KMS-11 (cell line): ENCODE results near the gene CDH13.

Experiments
- H2AFZ ChIP-seq: fragments of 200-600 bp; sonication (generic); 2 replicates; pipeline ENCODE4 v1.6.1; 2016; ENCODE audit warnings: antibody characterized with exemption, mixed run types, low read depth
- H3K27ac ChIP-seq: fragments of 200-600 bp; sonication (generic); 2 replicates; pipeline ENCODE4 v1.6.1; 2016; ENCODE audit warnings: mild to moderate bottlenecking, mixed run types
- H3K27me3 ChIP-seq: fragments of 200-600 bp; sonication (generic); 2 replicates; pipeline ENCODE4 v1.6.1; 2017; ENCODE audit warnings: mild to moderate bottlenecking, low read depth, mixed run types, moderate library complexity; ENCODE audit not compliant: insufficient read depth
- H3K36me3 ChIP-seq: fragments of 200-600 bp; sonication (generic); 2 replicates; pipeline ENCODE4 v1.6.1; 2017; ENCODE audit warnings: mild to moderate bottlenecking, mixed run types; ENCODE audit not compliant: insufficient read depth
- H3K4me1 ChIP-seq: fragments of 200-600 bp; sonication (generic); 2 replicates; pipeline ENCODE4 v1.6.1; 2016; ENCODE audit warnings: mild to moderate bottlenecking, low read depth, mixed run types; ENCODE audit not compliant: poor library complexity, severe bottlenecking
- H3K4me2 ChIP-seq: fragments of 200-600 bp; sonication (generic); 2 replicates; pipeline ENCODE4 v1.7.0; 2016; ENCODE audit warnings: mild to moderate bottlenecking, mixed run types
- H3K4me3 ChIP-seq: fragments of 200-600 bp; sonication (generic); IDR thresholded peaks from 2 replicates; pipeline ENCODE4 v1.6.1; 2017; ENCODE audit warnings: low read depth, low read length, mixed read lengths; ENCODE audit not compliant: insufficient read depth
- H3K79me2 ChIP-seq: fragments of 200-600 bp; sonication (generic); 2 replicates; pipeline ENCODE4 v1.6.1; 2016; ENCODE audit warnings: low read depth, mixed run types; ENCODE audit not compliant: insufficient read depth
- H3K9ac ChIP-seq: fragments of 200-600 bp; sonication (generic); 2 replicates; pipeline ENCODE4 v1.6.1; 2016; ENCODE audit warnings: mild to moderate bottlenecking, mixed run types
- H4K20me1 ChIP-seq: fragments of 200-600 bp; sonication (generic); 2 replicates; pipeline ENCODE4 v1.6.1; 2016; ENCODE audit warnings: mild to moderate bottlenecking, mixed run types; ENCODE audit not compliant: insufficient read depth
- TF ChIP-seq, protein P1 (sequence below): fragments of 200-600 bp; sonication (generic); conservative IDR thresholded peaks from 2 replicates; pipeline ENCODE4 v1.6.1; 2017; ENCODE audit warnings: low read depth, mild to moderate bottlenecking, antibody characterized with exemption, low read length, moderate library complexity, mixed read lengths

Gene CDH13

DNA sequence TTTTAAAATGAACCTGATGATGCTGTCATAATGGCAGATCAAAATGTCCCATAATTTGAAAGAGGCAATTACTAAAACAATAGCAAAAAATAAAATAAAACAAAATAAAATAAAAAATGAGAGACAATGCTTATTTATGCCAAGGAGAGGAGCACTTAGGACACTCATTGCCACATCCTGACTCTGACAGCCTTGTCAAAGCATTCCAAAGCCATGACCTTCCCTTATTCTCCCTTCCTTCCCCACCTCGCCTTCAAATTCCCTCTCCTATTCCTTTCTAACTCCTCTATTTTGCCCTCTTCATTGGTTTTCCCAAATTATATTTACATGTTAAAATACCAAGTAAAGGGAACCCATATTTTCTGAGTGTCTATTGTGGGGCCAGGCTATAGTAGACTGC lies 220.0 kb downstream of the CDH13 start:
- H3K4me3 ChIP-seq, result no peak overlapping the region
- no peak overlapping the region for H3K9ac ChIP-seq
- H3K79me2 ChIP-seq, result no peaks in the 10 kb centered on the region
- no peak overlapping the region for H3K27ac ChIP-seq
- no peak overlapping the region for H3K4me2 ChIP-seq
- H4K20me1 ChIP-seq, result no peaks in the 10 kb centered on the region
- H3K27me3 ChIP-seq, result no peaks in the 10 kb centered on the region
- no peak overlapping the region for H2AFZ ChIP-seq
- no peaks in the 10 kb centered on the region for H3K4me1 ChIP-seq
- H3K36me3 ChIP-seq, result no peaks in the 10 kb centered on the region
- TF ChIP-seq, protein P1, sequence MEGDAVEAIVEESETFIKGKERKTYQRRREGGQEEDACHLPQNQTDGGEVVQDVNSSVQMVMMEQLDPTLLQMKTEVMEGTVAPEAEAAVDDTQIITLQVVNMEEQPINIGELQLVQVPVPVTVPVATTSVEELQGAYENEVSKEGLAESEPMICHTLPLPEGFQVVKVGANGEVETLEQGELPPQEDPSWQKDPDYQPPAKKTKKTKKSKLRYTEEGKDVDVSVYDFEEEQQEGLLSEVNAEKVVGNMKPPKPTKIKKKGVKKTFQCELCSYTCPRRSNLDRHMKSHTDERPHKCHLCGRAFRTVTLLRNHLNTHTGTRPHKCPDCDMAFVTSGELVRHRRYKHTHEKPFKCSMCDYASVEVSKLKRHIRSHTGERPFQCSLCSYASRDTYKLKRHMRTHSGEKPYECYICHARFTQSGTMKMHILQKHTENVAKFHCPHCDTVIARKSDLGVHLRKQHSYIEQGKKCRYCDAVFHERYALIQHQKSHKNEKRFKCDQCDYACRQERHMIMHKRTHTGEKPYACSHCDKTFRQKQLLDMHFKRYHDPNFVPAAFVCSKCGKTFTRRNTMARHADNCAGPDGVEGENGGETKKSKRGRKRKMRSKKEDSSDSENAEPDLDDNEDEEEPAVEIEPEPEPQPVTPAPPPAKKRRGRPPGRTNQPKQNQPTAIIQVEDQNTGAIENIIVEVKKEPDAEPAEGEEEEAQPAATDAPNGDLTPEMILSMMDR, result no peak

DNA sequence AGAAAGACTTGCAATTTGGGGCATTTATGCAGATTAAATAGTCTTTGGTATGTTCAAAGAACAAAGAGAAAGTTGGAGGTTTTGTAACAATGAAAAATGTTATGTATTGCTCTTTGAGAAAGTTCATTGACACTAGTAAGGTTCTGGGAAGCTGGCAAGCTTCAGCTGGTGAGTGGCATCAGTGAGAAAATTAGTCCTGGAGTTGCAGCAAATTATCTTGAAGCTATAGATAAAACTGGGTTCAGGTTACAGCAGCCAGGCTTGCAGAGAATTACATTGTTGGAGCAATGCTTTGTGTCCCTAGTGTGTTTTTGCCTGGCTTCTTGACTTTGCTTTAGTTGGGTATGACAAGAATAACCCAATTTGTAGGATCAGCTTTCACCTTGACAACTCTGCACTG lies 221.2 kb downstream of the CDH13 start:
- TF ChIP-seq, protein P1, result no peak
- Histone ChIP-seq H4K20me1 (no peaks in the 10 kb centered on the region), H2AFZ (no peak overlapping the region), H3K4me2 (no peak overlapping the region), H3K4me1 (no peaks in the 10 kb centered on the region), H3K27ac (no peak overlapping the region), H3K9ac (no peak overlapping the region), H3K4me3 (no peak overlapping the region), H3K27me3 (no peaks in the 10 kb centered on the region), H3K36me3 (no peaks in the 10 kb centered on the region), H3K79me2 (no peaks in the 10 kb centered on the region)

DNA sequence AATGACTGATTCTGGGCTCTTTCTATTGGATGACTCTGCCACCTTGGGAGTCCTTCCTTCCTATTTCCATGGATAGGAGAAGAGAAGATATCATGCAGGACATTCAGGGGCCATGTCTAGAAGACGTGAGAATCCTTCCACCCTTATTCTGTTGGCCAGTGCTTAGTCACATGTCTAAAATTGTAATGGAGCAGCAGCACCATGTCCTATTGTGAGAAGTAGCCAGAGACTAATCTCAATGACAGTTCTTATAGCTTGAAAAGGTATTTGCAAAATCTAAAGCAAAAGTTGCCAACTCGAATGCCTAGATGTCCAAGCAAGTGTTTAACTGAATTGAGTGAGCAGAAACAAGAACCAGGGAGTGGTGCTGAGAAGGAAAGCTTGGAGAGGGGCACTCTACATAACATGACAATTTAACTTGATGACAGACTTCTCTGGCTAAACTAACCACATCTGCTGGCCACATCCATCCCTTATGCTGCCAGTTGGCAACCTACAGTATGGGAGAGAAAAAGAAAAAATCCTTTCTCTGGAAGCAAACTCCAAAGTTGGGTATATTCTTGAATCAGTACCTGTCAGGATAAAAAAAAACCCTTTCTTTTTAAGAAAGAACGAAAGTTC lies 225.7 kb downstream of the CDH13 start:
- H3K9ac ChIP-seq, result no peak overlapping the region
- no peaks in the 10 kb centered on the region for H3K36me3 ChIP-seq
- no peak overlapping the region for H3K4me2 ChIP-seq
- H3K4me1 ChIP-seq, result no peaks in the 10 kb centered on the region
- no peak overlapping the region for H3K27ac ChIP-seq
- TF ChIP-seq, protein P1, result no peak
- no peak overlapping the region for H2AFZ ChIP-seq
- no peaks in the 10 kb centered on the region for H3K79me2 ChIP-seq
- H3K27me3 ChIP-seq, result no peaks in the 10 kb centered on the region
- no peak overlapping the region for H3K4me3 ChIP-seq
- H4K20me1 ChIP-seq, result no peaks in the 10 kb centered on the region

DNA sequence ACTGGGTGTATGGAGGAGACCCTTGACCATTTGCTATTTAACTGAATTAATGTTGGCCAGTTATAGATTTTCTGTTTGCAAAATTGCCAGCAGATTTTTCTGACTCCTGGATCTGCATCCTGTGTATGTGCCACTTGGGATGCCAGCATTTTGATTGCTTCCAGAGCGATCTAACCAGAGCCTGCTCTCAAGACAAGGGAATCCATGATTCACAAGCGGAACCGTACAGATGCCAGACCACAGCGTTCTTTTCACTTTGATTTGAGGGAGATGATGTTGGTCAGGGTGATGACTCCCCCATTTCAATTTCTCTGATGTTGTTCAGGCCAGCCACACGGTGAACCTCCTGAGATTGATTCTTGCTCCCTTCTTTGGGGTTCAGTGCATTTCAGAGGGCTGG lies 228.7 kb downstream of the CDH13 start:
- H3K4me3 ChIP-seq, result no peak overlapping the region
- TF ChIP-seq, protein P1, result no peak
- no peaks in the 10 kb centered on the region for H3K27me3 ChIP-seq
- no peak overlapping the region for H2AFZ ChIP-seq
- H3K79me2 ChIP-seq, result no peaks in the 10 kb centered on the region
- no peaks in the 10 kb centered on the region for H3K4me1 ChIP-seq
- H3K27ac ChIP-seq, result no peak overlapping the region
- H3K9ac ChIP-seq, result no peak overlapping the region
- no peak overlapping the region for H3K4me2 ChIP-seq
- no peaks in the 10 kb centered on the region for H4K20me1 ChIP-seq
- H3K36me3 ChIP-seq, result no peaks in the 10 kb centered on the region
